Right lobe of liver (tissue), 4 donors: ENCODE data around the gene ALPK1.

ENCODE experiments used
- POLR2A ChIP-seq: fragments of 450-650 bp; IDR thresholded peaks from one replicate; pipeline ENCODE4 v1.6.1; 2017; ENCODE audit warnings: antibody characterized with exemption, mild to moderate bottlenecking
- TF ChIP-seq, protein P1 (sequence below), 4 donors: fragments of 200-600 bp in 3 of 4; fragments of 450-650 bp in 1 of 4; IDR thresholded peaks; one replicate each; pipeline versions ENCODE4 v1.5.1 to v1.8.0; 2016 to 2022; ENCODE audit warnings: antibody characterized with exemption in 4 of 4, mild to moderate bottlenecking in 2 of 4
- donor health status: DM: no; HTN: no; CAD: no.
- donor health status: DM: no; HTN: no; CAD: no.
- donor health status: DM: no; HTN: yes; CAD: no.

DNA sequence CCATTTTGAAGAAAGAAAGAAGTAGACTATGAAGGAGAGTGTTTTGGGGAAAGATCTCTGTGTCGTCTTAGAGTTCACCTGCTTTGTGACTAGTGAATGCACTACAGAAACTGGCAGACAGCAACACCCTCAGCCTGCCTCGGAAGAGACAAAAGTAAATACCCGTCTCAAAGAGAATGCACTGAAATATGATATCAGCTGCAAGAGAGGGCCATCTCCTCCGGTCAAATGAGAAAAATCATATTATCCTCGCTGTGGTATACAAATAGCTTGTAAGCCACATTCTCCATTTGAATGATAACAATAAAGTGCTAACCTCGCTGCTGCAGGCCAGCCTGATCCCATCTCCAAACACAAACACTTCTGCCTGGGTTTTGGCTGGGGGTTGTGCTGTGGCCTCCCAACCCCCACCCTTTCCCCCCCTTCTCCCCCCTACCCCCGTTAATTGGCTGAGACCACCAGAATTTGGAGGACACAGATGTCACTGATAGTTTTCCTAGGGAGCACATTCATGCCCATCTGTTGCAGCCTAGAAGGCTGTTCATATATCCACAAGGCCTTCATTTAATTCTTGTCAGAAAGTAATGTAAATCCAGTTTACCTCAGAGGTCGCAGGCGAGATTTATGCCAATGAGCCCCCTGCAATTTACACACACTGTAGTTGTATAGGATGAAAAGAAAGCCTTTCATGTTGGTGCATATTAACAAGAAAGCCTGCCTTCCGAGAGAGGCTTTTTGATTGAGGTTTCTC is 46.3 kb downstream of the ALPK1 start:
- TF ChIP-seq, protein P1, sequence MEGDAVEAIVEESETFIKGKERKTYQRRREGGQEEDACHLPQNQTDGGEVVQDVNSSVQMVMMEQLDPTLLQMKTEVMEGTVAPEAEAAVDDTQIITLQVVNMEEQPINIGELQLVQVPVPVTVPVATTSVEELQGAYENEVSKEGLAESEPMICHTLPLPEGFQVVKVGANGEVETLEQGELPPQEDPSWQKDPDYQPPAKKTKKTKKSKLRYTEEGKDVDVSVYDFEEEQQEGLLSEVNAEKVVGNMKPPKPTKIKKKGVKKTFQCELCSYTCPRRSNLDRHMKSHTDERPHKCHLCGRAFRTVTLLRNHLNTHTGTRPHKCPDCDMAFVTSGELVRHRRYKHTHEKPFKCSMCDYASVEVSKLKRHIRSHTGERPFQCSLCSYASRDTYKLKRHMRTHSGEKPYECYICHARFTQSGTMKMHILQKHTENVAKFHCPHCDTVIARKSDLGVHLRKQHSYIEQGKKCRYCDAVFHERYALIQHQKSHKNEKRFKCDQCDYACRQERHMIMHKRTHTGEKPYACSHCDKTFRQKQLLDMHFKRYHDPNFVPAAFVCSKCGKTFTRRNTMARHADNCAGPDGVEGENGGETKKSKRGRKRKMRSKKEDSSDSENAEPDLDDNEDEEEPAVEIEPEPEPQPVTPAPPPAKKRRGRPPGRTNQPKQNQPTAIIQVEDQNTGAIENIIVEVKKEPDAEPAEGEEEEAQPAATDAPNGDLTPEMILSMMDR (IDR thresholded peaks at IDR 0.05): no peak
- TF ChIP-seq POLR2A: no peak
